NCI-H2029 treated with DMSO at 0.1 percent for 48 hours (cell line): Measurements from ENCODE around the gene TAGAP.
"Not testable (repeated sequence)": the region's sequence is repeated elsewhere in the genome, so short reads cannot be mapped to it uniquely, and the experiment has no call there.

Source experiments
- DNase-seq: peaks from one replicate; lab custom pipeline; 2025; lab: John Stamatoyannopoulos, UW

TAGAP gene

GRCh38 chr6:159043947-159044346 is 844 bp downstream of the TAGAP start:
- DNase-seq: no peak

- DNase-seq: no peak
Measured at GRCh38 chr6:159043251-159043650, 1.5 kb downstream of the TAGAP start.

GRCh38 chr6:159042826-159043181 is 2.0 kb downstream of the TAGAP start:
- DNase-seq: no peak

GRCh38 chr6:159042003-159042825 is 2.6 kb downstream of the TAGAP start:
- peak; percentile 81 for DNase-seq

- DNase-seq: no peak
Measured at GRCh38 chr6:159041181-159041580, 3.6 kb downstream of the TAGAP start.

- DNase-seq: no peak
Measured at GRCh38 chr6:159039885-159040258, 4.9 kb downstream of the TAGAP start.

- no peak for DNase-seq
Measured at GRCh38 chr6:159038914-159039884, 5.6 kb downstream of the TAGAP start.

- not testable (repeated sequence) for DNase-seq
Measured at GRCh38 chr6:159038318-159038717, 6.5 kb downstream of the TAGAP start.

GRCh38 chr6:159037756-159038290 is 7.0 kb downstream of the TAGAP start:
- no peak for DNase-seq

GRCh38 chr6:159036673-159037072 is 8.1 kb downstream of the TAGAP start:
- DNase-seq: no peak

GRCh38 chr6:159035891-159036290 is 8.9 kb downstream of the TAGAP start:
- DNase-seq: no peak

GRCh38 chr6:159033160-159034049 is 11.4 kb downstream of the TAGAP start:
- no peak for DNase-seq

GRCh38 chr6:159031846-159032245 is 12.9 kb downstream of the TAGAP start:
- no peak for DNase-seq

GRCh38 chr6:159030168-159030567 is 14.6 kb downstream of the TAGAP start:
- DNase-seq: no peak

GRCh38 chr6:159025224-159025623 is 19.6 kb downstream of the TAGAP start:
- DNase-seq: not testable (repeated sequence)

- DNase-seq: no peak
Measured at GRCh38 chr6:159023893-159024292, 20.9 kb downstream of the TAGAP start.

GRCh38 chr6:159020011-159020410 is 24.8 kb downstream of the TAGAP start:
- no peak for DNase-seq

GRCh38 chr6:159017757-159018559 is 26.8 kb downstream of the TAGAP start:
- DNase-seq: no peak

- no peak for DNase-seq
Measured at GRCh38 chr6:159014406-159014805, 30.4 kb downstream of the TAGAP start.

- DNase-seq: no peak
Measured at GRCh38 chr6:159013229-159013628, 31.6 kb downstream of the TAGAP start.

GRCh38 chr6:159012201-159012600 is 32.6 kb downstream of the TAGAP start:
- no peak for DNase-seq
